T-helper 22 cell (primary cell): ENCODE results near the gene THSD7B.

Experiments
- DNase-seq: peaks from one replicate; pipeline ENCODE4 v3.0.0-alpha.2; 2020; ENCODE audit warnings: low read depth

The THSD7B gene

GRCh38 chr2:136801661-136802060 lies 36.3 kb downstream of the THSD7B start:
- DNase-seq = no peak

GRCh38 chr2:136809998-136810397 lies 44.7 kb downstream of the THSD7B start:
- no peak for DNase-seq

- no peak for DNase-seq
Measured at GRCh38 chr2:136818839-136819238, 53.5 kb downstream of the THSD7B start.

- DNase-seq = no peak
Measured at GRCh38 chr2:136823291-136823690, 57.9 kb downstream of the THSD7B start.

GRCh38 chr2:136828162-136828561 lies 62.8 kb downstream of the THSD7B start:
- DNase-seq = no peak

- no peak for DNase-seq
Measured at GRCh38 chr2:136828774-136829173, 63.4 kb downstream of the THSD7B start.

- no peak for DNase-seq
Measured at GRCh38 chr2:136844546-136844945, 79.2 kb downstream of the THSD7B start.

GRCh38 chr2:136858656-136859055 lies 93.3 kb downstream of the THSD7B start:
- no peak for DNase-seq

GRCh38 chr2:136860443-136860958 lies 95.2 kb downstream of the THSD7B start:
- no peak for DNase-seq

GRCh38 chr2:136863468-136863867 lies 98.1 kb downstream of the THSD7B start:
- no peak for DNase-seq

GRCh38 chr2:136863874-136864273 lies 98.5 kb downstream of the THSD7B start:
- DNase-seq = no peak

GRCh38 chr2:136871424-136871823 lies 106.1 kb downstream of the THSD7B start:
- no peak for DNase-seq

- DNase-seq = no peak
Measured at GRCh38 chr2:136874258-136874657, 108.9 kb downstream of the THSD7B start.

GRCh38 chr2:136891100-136891499 lies 125.8 kb downstream of the THSD7B start:
- DNase-seq = no peak

- no peak for DNase-seq
Measured at GRCh38 chr2:136894007-136894634, 128.8 kb downstream of the THSD7B start.

GRCh38 chr2:136901732-136902131 lies 136.4 kb downstream of the THSD7B start:
- DNase-seq = no peak

- DNase-seq = no peak
Measured at GRCh38 chr2:136905779-136906178, 140.4 kb downstream of the THSD7B start.

GRCh38 chr2:136909777-136910176 lies 144.4 kb downstream of the THSD7B start:
- no peak for DNase-seq

- no peak for DNase-seq
Measured at GRCh38 chr2:136916131-136916530, 150.8 kb downstream of the THSD7B start.

GRCh38 chr2:136917411-136917881 lies 152.1 kb downstream of the THSD7B start:
- no peak for DNase-seq

- DNase-seq = no peak
Measured at GRCh38 chr2:136919682-136920081, 154.3 kb downstream of the THSD7B start.

- no peak for DNase-seq
Measured at GRCh38 chr2:136920652-136921333, 155.4 kb downstream of the THSD7B start.

GRCh38 chr2:136927156-136927555 lies 161.8 kb downstream of the THSD7B start:
- no peak for DNase-seq

- DNase-seq = no peak
Measured at GRCh38 chr2:136929531-136929930, 164.2 kb downstream of the THSD7B start.
